ENCODE results near the gene ODF2. TPM values are rescaled to one million over a fixed set of nuclear protein-coding genes. Genes with fewer than 3 reads are reported as not detected.
"Not testable (repeated sequence)": the region's sequence is repeated elsewhere in the genome, so short reads cannot be mapped to it uniquely, and the experiment has no call there.

The ODF2 gene
- total RNA-seq, 2 experiments from 2014 or later: 77.5 to 82.8 TPM

DNA sequence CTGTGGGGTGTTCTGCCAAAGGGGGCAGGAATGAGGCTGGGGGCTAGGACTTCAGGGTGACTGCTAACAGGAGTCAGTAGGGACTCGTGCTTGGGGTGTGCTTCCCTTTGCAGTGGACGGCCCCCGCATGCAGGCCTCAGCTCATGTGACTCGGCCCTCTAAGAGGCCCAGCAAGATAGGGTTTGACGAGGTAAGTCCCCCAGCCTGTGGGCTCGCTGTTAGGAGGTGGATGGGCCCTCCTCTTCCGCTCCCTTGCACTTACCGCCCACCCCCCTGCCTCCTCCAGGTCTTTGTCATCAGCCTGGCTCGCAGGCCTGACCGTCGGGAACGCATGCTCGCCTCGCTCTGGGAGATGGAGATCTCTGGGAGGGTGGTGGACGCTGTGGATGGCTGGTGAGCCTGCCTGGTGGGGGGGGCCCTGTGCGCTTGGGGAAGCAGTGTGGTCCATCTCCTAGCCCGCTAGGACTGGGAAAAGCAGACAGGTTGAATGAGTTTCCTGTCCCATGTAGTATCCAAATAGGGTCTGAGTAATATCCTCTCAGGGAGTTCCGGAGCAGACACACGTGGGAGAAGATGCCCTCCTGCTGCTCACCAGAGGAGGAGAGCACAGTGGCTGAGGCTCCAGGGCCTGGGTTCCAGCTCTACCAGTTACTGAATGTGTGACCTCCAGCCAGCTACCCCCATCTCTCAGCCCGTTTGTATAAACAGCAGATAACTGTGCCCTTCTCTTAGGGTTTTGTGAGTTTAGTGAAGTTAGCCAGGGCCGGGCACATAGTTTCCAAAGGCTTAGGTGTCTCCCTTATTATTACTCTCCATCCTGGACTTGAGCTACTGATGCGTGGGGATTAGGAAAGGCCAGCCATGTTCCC, 26.9 kb upstream of the ODF2 start:
- no peak overlapping the region for H3K4me3 Mint-ChIP-seq
- CTCF ChIA-PET: interaction anchor here (1.3 to 2.3 kb wide), 2 partner anchors 9 to 10 kb away, joined by 6 to 13 read pairs; partner anchors contain the start of gene CERCAM
- no peak for ATAC-seq
- no peaks in the 10 kb centered on the region for H3K36me3 Mint-ChIP-seq (ENCODE audit: low read depth)
- no peaks in the 10 kb centered on the region for H3K27me3 Mint-ChIP-seq (ENCODE audit: low read depth)
- no peak overlapping the region for H3K27ac Mint-ChIP-seq
- H3K9me3 Mint-ChIP-seq (ENCODE audit: insufficient read depth): no peaks in the 10 kb centered on the region
- no peak for DNase-seq
- POLR2A ChIA-PET: no interaction called here
- H3K4me1 Mint-ChIP-seq (ENCODE audit: low read depth): no peaks in the 10 kb centered on the region

DNA sequence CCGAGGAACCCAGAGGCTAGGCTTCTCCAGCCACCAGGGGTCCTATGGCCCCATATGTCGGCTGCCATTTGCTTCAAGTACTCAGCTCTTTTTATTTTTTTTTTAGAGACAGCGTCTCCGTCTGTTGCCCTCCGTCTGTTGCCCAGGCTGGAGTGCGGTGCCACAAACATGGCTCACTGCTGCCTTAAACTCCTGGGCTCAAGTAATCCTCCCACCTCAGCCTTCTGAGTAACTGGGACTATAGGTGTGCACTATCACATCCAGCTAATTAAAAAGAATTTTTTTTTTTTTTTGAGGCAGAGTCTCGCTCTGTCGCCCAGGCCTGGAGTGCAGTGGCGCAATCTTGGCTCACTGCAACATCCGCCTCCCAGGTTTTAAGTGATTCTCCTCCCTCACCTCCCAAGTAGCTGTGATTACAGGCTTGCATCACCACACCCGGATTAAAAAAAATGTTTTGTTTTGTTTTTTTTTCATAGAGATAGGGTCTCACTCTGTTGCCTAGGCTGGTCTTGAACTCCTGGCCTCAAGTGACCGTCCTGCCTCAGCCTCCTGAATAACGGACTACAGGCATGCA, 26.2 kb upstream of the ODF2 start:
- CTCF ChIA-PET: interaction anchor here (1.3 to 2.3 kb wide), 2 partner anchors 9 to 10 kb away, joined by 6 to 13 read pairs; partner anchors contain the start of gene CERCAM
- Mint-ChIP-seq H3K9me3 (ENCODE audit: insufficient read depth) (no peaks in the 10 kb centered on the region), H3K36me3 (ENCODE audit: low read depth) (no peaks in the 10 kb centered on the region), H3K4me3 (no peak overlapping the region), H3K27ac (no peak overlapping the region), H3K27me3 (ENCODE audit: low read depth) (no peaks in the 10 kb centered on the region), H3K4me1 (ENCODE audit: low read depth) (no peaks in the 10 kb centered on the region)
- DNase-seq (no peak), ATAC-seq (no peak)
- POLR2A ChIA-PET: no interaction called here

DNA sequence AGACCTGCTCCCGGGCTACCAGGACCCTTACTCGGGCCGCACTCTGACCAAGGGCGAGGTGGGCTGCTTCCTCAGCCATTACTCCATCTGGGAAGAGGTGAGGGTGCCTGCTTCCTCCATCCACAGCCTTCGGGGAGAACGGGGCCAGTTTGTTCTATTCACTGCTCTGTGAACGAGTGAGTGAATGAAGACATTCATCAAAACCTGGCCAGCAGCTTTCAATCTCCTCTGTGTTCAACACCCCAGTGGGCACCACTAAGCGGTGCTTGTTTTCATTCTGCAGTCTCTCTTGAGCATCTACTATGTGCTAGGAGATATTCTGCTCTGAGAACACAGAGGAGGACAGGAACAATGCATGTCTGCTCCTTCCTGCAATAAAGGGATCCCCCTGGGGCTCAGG, 24.6 kb upstream of the ODF2 start:
- H3K36me3 Mint-ChIP-seq (ENCODE audit: low read depth): no peaks in the 10 kb centered on the region
- H3K4me3 Mint-ChIP-seq: no peak overlapping the region
- H3K27me3 Mint-ChIP-seq (ENCODE audit: low read depth): no peaks in the 10 kb centered on the region
- no peaks in the 10 kb centered on the region for H3K4me1 Mint-ChIP-seq (ENCODE audit: low read depth)
- H3K9me3 Mint-ChIP-seq (ENCODE audit: insufficient read depth): no peaks in the 10 kb centered on the region
- POLR2A ChIA-PET: no interaction called here
- DNase-seq (no peak), ATAC-seq (no peak)
- CTCF ChIA-PET: no interaction called here
- no peak overlapping the region for H3K27ac Mint-ChIP-seq

DNA sequence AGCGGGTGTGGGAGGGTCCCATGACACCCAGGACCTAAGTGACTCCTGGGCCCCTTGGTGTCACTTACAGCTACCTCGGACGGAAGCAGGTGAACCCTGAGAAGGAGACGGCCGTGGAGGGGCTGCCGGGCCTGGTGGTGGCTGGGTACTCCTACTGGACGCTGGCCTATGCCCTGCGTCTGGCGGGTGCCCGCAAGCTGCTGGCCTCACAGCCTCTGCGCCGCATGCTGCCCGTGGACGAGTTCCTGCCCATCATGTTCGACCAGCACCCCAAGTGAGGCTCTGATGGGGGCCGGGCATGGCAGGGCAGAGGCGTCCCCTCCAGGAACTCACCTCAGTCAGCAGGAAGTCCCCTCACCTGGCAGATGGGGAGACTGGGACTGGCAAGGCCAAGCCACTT, 21.5 kb upstream of the ODF2 start:
- H3K4me3 Mint-ChIP-seq: no peak overlapping the region
- CTCF ChIA-PET: interaction anchor here (1.0 kb wide), 1 partner anchor 9 kb away, joined by 4 read pairs; no protein-coding TSS in a partner anchor
- POLR2A ChIA-PET: no interaction called here
- no peak overlapping the region for H3K27ac Mint-ChIP-seq
- H3K36me3 Mint-ChIP-seq (ENCODE audit: low read depth): no peaks in the 10 kb centered on the region
- no peaks in the 10 kb centered on the region for H3K9me3 Mint-ChIP-seq (ENCODE audit: insufficient read depth)
- no peak for ATAC-seq
- peaks cover 4% of the 10 kb centered on the region for H3K4me1 Mint-ChIP-seq (ENCODE audit: low read depth)
- no peaks in the 10 kb centered on the region for H3K27me3 Mint-ChIP-seq (ENCODE audit: low read depth)
- no peak for DNase-seq

DNA sequence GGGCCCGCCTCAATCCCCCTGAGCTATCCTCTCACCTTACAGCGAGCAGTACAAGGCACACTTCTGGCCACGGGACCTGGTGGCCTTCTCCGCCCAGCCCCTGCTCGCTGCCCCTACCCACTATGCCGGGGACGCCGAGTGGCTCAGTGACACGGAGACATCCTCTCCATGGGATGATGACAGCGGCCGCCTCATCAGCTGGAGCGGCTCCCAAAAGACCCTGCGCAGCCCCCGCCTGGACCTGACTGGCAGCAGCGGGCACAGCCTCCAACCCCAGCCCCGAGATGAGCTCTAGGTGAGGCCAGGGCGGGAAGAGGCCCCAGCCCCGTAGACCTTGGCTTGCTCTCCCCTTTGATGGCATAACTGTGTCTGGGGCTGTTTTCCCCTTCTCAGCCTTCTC, 20.2 kb upstream of the ODF2 start:
- ATAC-seq: no peak
- CTCF ChIA-PET: interaction anchor here (1.0 kb wide), 1 partner anchor 10 kb away, joined by 4 read pairs; no protein-coding TSS in a partner anchor
- no peak overlapping the region for H3K27ac Mint-ChIP-seq
- POLR2A ChIA-PET: no interaction called here
- peaks cover 4% of the 10 kb centered on the region for H3K4me1 Mint-ChIP-seq (ENCODE audit: low read depth)
- H3K9me3 Mint-ChIP-seq (ENCODE audit: insufficient read depth): no peaks in the 10 kb centered on the region
- no peaks in the 10 kb centered on the region for H3K27me3 Mint-ChIP-seq (ENCODE audit: low read depth)
- H3K4me3 Mint-ChIP-seq: no peak overlapping the region
- DNase-seq: no peak
- no peaks in the 10 kb centered on the region for H3K36me3 Mint-ChIP-seq (ENCODE audit: low read depth)

DNA sequence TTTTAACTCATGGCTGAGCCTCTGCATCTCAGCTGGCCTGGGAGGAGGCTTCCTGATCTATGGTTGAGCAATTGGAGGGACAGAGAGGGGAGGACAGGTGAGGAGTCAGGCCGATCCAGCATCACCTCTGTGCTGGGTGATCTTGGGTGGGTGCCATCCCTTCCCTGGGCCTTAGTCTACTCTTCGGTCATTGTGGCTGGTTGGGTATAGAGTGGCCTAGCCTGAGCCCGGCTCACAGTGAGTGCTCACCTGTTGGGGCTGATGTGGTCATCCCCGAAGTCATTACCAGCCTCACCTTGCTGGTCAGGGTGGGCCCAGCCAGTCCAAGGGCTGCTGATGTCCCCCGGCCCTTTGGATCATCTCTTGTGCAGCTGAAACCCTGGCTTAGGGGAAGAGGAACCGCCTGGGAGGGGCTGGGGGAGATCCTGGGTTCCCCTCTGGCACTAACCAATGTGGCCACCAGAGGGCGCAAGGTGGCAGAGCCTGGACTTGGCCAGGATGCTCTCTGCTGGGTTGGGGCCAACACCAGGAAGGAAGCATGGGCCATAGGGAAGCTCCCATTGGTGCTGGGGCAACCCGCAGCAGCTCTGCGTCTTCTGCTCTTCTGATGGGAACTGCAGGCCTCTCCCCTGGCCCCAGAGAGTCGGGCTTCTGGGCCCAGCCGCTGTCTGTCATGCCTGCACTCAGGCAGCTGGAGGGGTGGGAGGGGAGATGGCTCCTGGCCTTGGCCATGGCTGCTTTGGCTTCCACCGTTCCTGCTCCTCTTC, 17.3 kb upstream of the ODF2 start:
- no peaks in the 10 kb centered on the region for H3K9me3 Mint-ChIP-seq (ENCODE audit: insufficient read depth)
- ChIA-PET POLR2A (interaction anchor here (0.6 kb wide), 1 partner anchor 277 kb away, joined by 3 read pairs; no protein-coding TSS in a partner anchor), CTCF (interaction anchor here (0.6 to 2.2 kb wide), 39 partner anchors 9 to 286 kb away, joined by 3 to 18 read pairs (median 4); partner anchors contain the start of genes CERCAM, GLE1, ODF2 and SPTAN1)
- H3K36me3 Mint-ChIP-seq (ENCODE audit: low read depth): no peaks in the 10 kb centered on the region
- ATAC-seq: peak; percentile 96
- H3K27ac Mint-ChIP-seq: no peak overlapping the region
- peaks cover 4% of the 10 kb centered on the region for H3K4me1 Mint-ChIP-seq (ENCODE audit: low read depth)
- peak; percentile 88 for DNase-seq
- H3K27me3 Mint-ChIP-seq (ENCODE audit: low read depth): no peaks in the 10 kb centered on the region
- H3K4me3 Mint-ChIP-seq: no peak overlapping the region

DNA sequence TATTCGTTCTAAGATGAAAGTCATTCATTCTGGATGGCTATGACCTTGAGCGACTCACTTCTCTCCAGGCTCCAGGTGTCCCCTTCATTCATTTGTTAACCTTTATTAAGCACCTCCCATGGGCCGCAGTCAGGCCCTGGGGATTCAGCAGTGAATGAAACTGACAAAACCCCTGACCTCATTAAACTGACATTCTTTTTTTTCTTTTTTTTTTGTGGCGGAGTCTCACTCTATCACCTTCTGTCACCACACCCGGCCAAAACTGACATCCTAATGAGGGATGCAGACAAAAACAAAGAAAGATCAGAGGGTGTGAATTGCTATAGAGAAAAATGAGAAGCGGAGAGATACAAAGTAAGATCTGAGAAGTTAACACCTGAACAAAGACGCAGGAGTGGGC, 16.5 kb upstream of the ODF2 start:
- H3K36me3 Mint-ChIP-seq (ENCODE audit: low read depth): no peaks in the 10 kb centered on the region
- H3K4me1 Mint-ChIP-seq (ENCODE audit: low read depth): peaks cover 4% of the 10 kb centered on the region
- H3K27me3 Mint-ChIP-seq (ENCODE audit: low read depth): no peaks in the 10 kb centered on the region
- no peak overlapping the region for H3K4me3 Mint-ChIP-seq
- DNase-seq (no peak), ATAC-seq (no peak)
- H3K9me3 Mint-ChIP-seq (ENCODE audit: insufficient read depth): no peaks in the 10 kb centered on the region
- no peak overlapping the region for H3K27ac Mint-ChIP-seq
- ChIA-PET CTCF (interaction anchor here (0.6 to 2.2 kb wide), 36 partner anchors 8 to 285 kb away, joined by 3 to 18 read pairs (median 4); partner anchors contain the start of genes CERCAM, ODF2, SPTAN1 and URM1), POLR2A (interaction anchor here (0.6 kb wide), 1 partner anchor 277 kb away, joined by 3 read pairs; no protein-coding TSS in a partner anchor)

DNA sequence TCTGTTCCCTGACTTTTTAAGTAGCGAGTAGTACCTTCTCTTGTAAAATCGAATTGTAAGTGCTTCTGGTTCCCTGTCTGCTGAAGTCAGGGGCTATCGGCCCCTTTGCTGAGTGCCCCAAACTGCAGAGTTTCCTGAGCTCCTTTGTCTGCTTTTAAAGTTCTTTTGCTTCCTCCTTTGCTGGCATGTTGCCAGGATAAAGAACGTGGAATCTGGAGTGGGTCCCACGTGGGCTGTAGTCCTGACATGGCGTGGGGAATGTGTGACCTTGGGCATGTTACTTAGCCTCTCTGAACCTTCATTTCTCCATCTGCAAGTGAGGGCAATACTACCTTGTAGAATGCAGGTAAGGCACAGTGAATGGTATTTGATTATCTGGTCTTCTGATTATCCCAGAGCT, 13.7 kb upstream of the ODF2 start:
- POLR2A ChIA-PET: no interaction called here
- Mint-ChIP-seq H3K36me3 (ENCODE audit: low read depth) (no peaks in the 10 kb centered on the region), H3K4me3 (no peak overlapping the region), H3K4me1 (ENCODE audit: low read depth) (peaks cover 4% of the 10 kb centered on the region), H3K27ac (no peak overlapping the region), H3K27me3 (ENCODE audit: low read depth) (peaks cover 3% of the 10 kb centered on the region), H3K9me3 (ENCODE audit: insufficient read depth) (no peaks in the 10 kb centered on the region)
- ATAC-seq (no peak), DNase-seq (no peak)
- CTCF ChIA-PET: interaction anchor here (0.8 to 1.8 kb wide), 5 partner anchors 9 to 147 kb away, joined by 3 to 7 read pairs (median 3); partner anchors contain the start of gene CERCAM

DNA sequence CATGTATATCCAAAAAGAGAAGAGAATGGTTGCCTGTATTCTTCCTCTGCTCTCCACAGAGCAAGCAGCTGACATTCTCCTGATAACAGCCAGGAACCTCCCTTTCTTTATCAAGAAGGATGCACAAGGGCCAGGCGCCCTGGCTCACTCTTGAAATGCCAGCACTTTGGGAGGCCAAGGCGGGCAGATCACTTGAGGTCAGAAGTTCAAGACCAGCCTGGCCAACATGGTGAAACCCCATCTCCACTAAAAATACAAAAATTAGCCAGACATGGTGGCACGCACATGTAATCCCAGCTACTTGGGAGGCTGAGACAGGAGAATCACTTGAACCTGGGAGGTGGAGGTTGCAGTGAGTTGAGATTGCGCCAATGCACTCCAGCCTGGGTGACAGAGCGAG, 9.3 kb upstream of the ODF2 start:
- H3K27ac Mint-ChIP-seq; H3K36me3 Mint-ChIP-seq (ENCODE audit: low read depth); H3K4me1 Mint-ChIP-seq (ENCODE audit: low read depth); ATAC-seq; DNase-seq; H3K27me3 Mint-ChIP-seq (ENCODE audit: low read depth); POLR2A ChIA-PET; H3K4me3 Mint-ChIP-seq; H3K9me3 Mint-ChIP-seq (ENCODE audit: insufficient read depth): not testable (repeated sequence)
- CTCF ChIA-PET: interaction anchor here (1.2 to 2.9 kb wide), 2 partner anchors 8 to 151 kb away, joined by 3 to 18 read pairs; no protein-coding TSS in a partner anchor

DNA sequence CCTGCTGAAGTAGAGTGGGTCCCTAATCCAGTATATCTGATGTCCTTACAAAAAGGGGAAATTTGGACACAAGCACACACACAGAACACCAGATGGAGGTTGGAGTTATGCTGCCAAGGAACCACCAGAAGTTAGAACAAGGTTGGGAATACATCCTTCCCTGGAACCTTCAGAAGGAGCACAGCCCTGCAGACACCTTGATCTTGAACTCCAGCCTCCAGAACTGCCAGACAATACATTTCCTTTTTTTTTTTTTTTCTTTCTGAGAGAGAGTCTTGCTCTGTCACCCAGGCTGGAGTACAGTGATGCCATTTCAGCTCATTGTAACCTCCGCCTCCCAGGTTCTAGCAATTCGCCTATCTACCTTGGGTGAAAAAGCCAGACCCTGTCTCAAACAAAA, 7.1 kb upstream of the ODF2 start:
- H3K27me3 Mint-ChIP-seq (ENCODE audit: low read depth): peaks cover 3% of the 10 kb centered on the region
- no peaks in the 10 kb centered on the region for H3K36me3 Mint-ChIP-seq (ENCODE audit: low read depth)
- no peak for ATAC-seq
- no peak overlapping the region for H3K4me3 Mint-ChIP-seq
- no peak for DNase-seq
- no peaks in the 10 kb centered on the region for H3K4me1 Mint-ChIP-seq (ENCODE audit: low read depth)
- H3K27ac Mint-ChIP-seq: no peak overlapping the region
- ChIA-PET POLR2A (no interaction called here), CTCF (interaction anchor here (2.9 kb wide), 1 partner anchor 10 kb away, joined by 18 read pairs; no protein-coding TSS in a partner anchor)
- H3K9me3 Mint-ChIP-seq (ENCODE audit: insufficient read depth): no peaks in the 10 kb centered on the region

DNA sequence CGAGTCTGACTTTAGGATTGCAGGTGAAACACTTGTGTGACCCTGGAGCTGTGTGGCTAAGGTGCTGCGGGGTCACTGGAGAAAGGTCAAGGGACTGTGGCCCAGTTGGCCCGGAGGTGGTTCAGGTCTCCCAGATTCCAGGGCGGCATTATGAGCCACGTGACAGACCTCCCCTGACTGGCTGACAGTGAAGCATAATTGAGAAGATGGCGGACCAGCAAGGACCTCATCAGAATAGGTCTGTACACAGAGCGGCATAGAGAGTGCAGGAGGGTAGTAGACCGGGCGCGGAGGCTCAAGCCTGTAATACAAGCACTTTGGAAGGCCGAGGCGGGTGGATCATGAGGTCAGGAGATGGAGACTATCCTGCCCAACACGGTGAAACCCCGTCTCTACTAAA, 815 bp upstream of the ODF2 start:
- peak overlapping the region; percentile 72 for H3K27ac Mint-ChIP-seq
- H3K36me3 Mint-ChIP-seq (ENCODE audit: low read depth): peaks cover 12% of the 10 kb centered on the region
- ChIA-PET POLR2A (no interaction called here), CTCF (interaction anchor here (1.3 kb wide), 1 partner anchor 16 kb away, joined by 5 read pairs; no protein-coding TSS in a partner anchor)
- peaks cover 30% of the 10 kb centered on the region for H3K4me1 Mint-ChIP-seq (ENCODE audit: low read depth)
- DNase-seq: no peak
- H3K4me3 Mint-ChIP-seq: peak overlapping the region; percentile 20
- H3K9me3 Mint-ChIP-seq (ENCODE audit: insufficient read depth): no peaks in the 10 kb centered on the region
- no peak for ATAC-seq
- H3K27me3 Mint-ChIP-seq (ENCODE audit: low read depth): no peaks in the 10 kb centered on the region
